Astrocyte (in vitro differentiated cells and primary cell): ENCODE data around the gene ZNF764. TPM values are rescaled to one million over a fixed set of nuclear protein-coding genes. Genes with fewer than 3 reads are reported as not detected.

Source experiments
- DNase-seq: peaks from one replicate; pipeline ENCODE4 v3.0.0-alpha.2; 2010; ENCODE audit warnings: low read depth
- FAIRE-seq: peaks from 2 replicates; lab custom pipeline; 2011; peaks lifted over from hg19 to GRCh38; lab: Jason Lieb, UNC
- H2AFZ ChIP-seq: 2 replicates; pipeline ENCODE4 v1.6.0; 2012; ENCODE audit warnings: low read depth, low read length, inconsistent platforms
- H3K27ac ChIP-seq: 2 replicates; pipeline ENCODE4 v1.5.1; 2011; ENCODE audit warnings: low read depth, low read length, inconsistent platforms
- H3K27me3 ChIP-seq: 2 replicates; pipeline ENCODE4 v1.6.0; 2011; ENCODE audit warnings: low read length, inconsistent platforms; ENCODE audit not compliant: insufficient read depth
- H3K36me3 ChIP-seq: 2 replicates; pipeline ENCODE4 v1.5.1; 2011; ENCODE audit warnings: low read length, inconsistent platforms; ENCODE audit not compliant: insufficient read depth
- H3K4me1 ChIP-seq: 2 replicates; pipeline ENCODE4 v1.5.1; 2011; ENCODE audit warnings: low read length, inconsistent platforms; ENCODE audit not compliant: insufficient read depth
- H3K4me2 ChIP-seq: 2 replicates; pipeline ENCODE4 v1.6.0; 2012; ENCODE audit warnings: low read length, inconsistent platforms
- H3K4me3 ChIP-seq: 2 replicates; pipeline ENCODE4 v1.5.1; 2011; ENCODE audit warnings: low read depth, mild to moderate bottlenecking, low read length, inconsistent platforms; ENCODE audit not compliant: insufficient read depth
- H3K79me2 ChIP-seq: 2 replicates; pipeline ENCODE4 v1.6.0; 2012; ENCODE audit warnings: mild to moderate bottlenecking, low read length, inconsistent platforms; ENCODE audit not compliant: insufficient read depth
- H3K9ac ChIP-seq: 2 replicates; pipeline ENCODE4 v1.6.0; 2012; ENCODE audit warnings: mild to moderate bottlenecking, low read length, inconsistent platforms
- H3K9me3 ChIP-seq: 2 replicates; pipeline ENCODE4 v1.5.1; 2012; ENCODE audit warnings: low read depth, mild to moderate bottlenecking, low read length, inconsistent platforms; ENCODE audit not compliant: insufficient read depth
- H4K20me1 ChIP-seq: 2 replicates; pipeline ENCODE4 v1.6.0; 2012; ENCODE audit warnings: low read length, inconsistent platforms; ENCODE audit not compliant: insufficient read depth
- H3K27ac Mint-ChIP-seq: one replicate; pipeline ENCODE4 v1.8.0; 2021; ENCODE audit warnings: mild to moderate bottlenecking, mixed read lengths; ENCODE audit not compliant: unreplicated experiment
- H3K27me3 Mint-ChIP-seq: one replicate; pipeline ENCODE4 v1.8.0; 2021; ENCODE audit warnings: low read depth, mixed read lengths; ENCODE audit not compliant: unreplicated experiment
- H3K36me3 Mint-ChIP-seq: one replicate; pipeline ENCODE4 v1.8.0; 2021; ENCODE audit warnings: low read depth, mixed read lengths; ENCODE audit not compliant: unreplicated experiment
- H3K4me1 Mint-ChIP-seq: one replicate; pipeline ENCODE4 v1.8.0; 2021; ENCODE audit warnings: low read depth, mixed read lengths; ENCODE audit not compliant: unreplicated experiment
- H3K4me3 Mint-ChIP-seq: one replicate; pipeline ENCODE4 v1.8.0; 2021; ENCODE audit warnings: mild to moderate bottlenecking, moderate library complexity, mixed read lengths; ENCODE audit not compliant: unreplicated experiment
- H3K9me3 Mint-ChIP-seq: one replicate; pipeline ENCODE4 v1.8.0; 2021; ENCODE audit warnings: mild to moderate bottlenecking, mixed read lengths; ENCODE audit not compliant: unreplicated experiment
- EZH2 ChIP-seq: IDR thresholded peaks from 2 replicates; pipeline ENCODE4 v1.6.1; 2012; ENCODE audit warnings: mild to moderate bottlenecking, low read length, inconsistent platforms; ENCODE audit not compliant: insufficient read depth
- total RNA-seq: library from RNA; stranded (reverse); gene quantifications from 2 replicates; pipeline ENCODE4 v1.2.1, GENCODE V29; 2021
- TF ChIP-seq, protein P1 (sequence below): IDR thresholded peaks from 2 replicates; pipeline ENCODE4 v1.5.1; 2011; ENCODE audit warnings: low read depth, mild to moderate bottlenecking, inconsistent platforms, low read length, moderate library complexity; ENCODE audit not compliant: insufficient read depth

Gene ZNF764
- total RNA-seq, 1 donor from 2014 or later = 8.5 TPM

DNA sequence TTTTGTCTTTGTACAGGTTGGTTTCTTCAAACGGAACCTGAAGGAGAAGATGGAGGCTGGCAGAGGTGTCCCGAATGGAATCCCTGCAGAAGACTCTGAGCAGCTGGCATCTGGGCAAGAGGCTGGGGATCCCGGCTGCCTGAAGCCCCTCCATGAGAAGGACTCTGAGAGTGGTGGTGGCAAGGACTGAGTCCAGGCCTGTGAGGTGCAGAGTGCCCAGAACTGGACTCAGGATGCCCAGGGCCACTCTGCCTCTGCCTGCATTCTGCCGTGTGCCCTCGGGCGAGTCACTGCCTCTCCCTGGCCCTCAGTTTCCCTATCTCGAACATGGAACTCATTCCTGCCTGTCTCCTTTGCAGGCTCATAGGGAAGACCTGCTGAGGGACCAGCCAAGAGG, 36.7 kb downstream of the ZNF764 start:
- no peaks in the 10 kb centered on the region for H3K36me3 Mint-ChIP-seq
- DNase-seq (no peak), FAIRE-seq (no peak)
- H2AFZ ChIP-seq = no peak overlapping the region
- H3K27me3 Mint-ChIP-seq = peaks cover 18% of the 10 kb centered on the region
- peaks cover 6% of the 10 kb centered on the region for H3K79me2 ChIP-seq
- no peak overlapping the region for H3K4me3 Mint-ChIP-seq
- no peaks in the 10 kb centered on the region for H3K4me1 ChIP-seq
- no peaks in the 10 kb centered on the region for H3K9me3 Mint-ChIP-seq
- TF ChIP-seq EZH2 = no peak
- H3K4me2 ChIP-seq = no peak overlapping the region
- H3K4me3 ChIP-seq = no peak overlapping the region
- H3K9me3 ChIP-seq = no peaks in the 10 kb centered on the region
- no peaks in the 10 kb centered on the region for H4K20me1 ChIP-seq
- no peaks in the 10 kb centered on the region for H3K36me3 ChIP-seq
- no peak overlapping the region for H3K27ac Mint-ChIP-seq
- no peaks in the 10 kb centered on the region for H3K27me3 ChIP-seq
- no peak overlapping the region for H3K9ac ChIP-seq
- no peak overlapping the region for H3K27ac ChIP-seq
- peaks cover 2% of the 10 kb centered on the region for H3K4me1 Mint-ChIP-seq

DNA sequence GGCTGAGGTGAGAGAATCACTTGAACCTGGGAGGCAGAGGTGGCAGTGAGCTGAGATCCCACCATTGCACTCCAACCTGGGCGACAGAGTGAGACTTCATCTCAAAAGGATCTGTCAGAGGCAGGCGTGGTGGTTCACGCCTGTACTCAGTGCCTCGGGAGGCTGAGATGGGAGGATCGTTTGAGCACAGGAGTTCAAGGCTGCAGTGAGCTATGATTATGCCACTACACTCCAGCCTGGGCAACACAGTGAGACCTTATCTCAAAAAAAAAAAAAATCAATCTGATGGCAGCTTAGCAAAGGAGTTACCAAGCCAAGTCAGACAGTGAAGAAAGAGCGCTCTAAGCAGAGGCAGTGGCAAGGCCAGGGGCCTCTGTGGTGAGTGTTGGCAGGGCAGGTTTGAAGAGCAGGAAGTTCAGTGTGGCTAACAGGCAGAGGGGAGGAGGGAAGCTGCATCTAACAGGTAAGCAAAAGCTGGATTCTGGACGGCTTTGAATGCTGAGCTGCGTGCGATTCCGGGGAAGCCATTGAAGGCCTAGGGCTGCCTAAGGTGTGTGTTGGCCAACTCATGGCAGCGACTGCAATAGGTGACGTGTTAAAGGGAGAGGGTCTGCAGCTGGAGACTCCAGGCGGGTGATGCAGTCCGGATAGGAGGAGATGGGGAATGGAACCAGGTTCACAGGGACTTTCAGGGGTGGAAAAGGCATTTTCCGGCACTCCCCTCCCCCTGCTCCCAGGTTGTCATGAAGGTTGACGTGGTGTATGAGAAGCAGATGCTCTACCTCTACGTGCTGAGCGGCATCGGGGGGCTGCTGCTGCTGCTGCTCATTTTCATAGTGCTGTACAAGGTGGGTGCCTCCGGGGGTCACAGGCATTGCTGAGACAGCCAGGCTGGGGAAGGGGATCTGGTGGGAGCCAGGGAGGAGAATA, 38.8 kb downstream of the ZNF764 start:
- Histone ChIP-seq H3K36me3 (no peaks in the 10 kb centered on the region), H2AFZ (no peak overlapping the region), H3K79me2 (no peaks in the 10 kb centered on the region), H3K27ac (no peak overlapping the region), H4K20me1 (no peaks in the 10 kb centered on the region), H3K4me3 (no peak overlapping the region), H3K4me2 (no peak overlapping the region), H3K4me1 (no peaks in the 10 kb centered on the region), H3K27me3 (no peaks in the 10 kb centered on the region), H3K9ac (no peak overlapping the region), H3K9me3 (no peaks in the 10 kb centered on the region)
- TF ChIP-seq EZH2 = no peak
- TF ChIP-seq, protein P1, sequence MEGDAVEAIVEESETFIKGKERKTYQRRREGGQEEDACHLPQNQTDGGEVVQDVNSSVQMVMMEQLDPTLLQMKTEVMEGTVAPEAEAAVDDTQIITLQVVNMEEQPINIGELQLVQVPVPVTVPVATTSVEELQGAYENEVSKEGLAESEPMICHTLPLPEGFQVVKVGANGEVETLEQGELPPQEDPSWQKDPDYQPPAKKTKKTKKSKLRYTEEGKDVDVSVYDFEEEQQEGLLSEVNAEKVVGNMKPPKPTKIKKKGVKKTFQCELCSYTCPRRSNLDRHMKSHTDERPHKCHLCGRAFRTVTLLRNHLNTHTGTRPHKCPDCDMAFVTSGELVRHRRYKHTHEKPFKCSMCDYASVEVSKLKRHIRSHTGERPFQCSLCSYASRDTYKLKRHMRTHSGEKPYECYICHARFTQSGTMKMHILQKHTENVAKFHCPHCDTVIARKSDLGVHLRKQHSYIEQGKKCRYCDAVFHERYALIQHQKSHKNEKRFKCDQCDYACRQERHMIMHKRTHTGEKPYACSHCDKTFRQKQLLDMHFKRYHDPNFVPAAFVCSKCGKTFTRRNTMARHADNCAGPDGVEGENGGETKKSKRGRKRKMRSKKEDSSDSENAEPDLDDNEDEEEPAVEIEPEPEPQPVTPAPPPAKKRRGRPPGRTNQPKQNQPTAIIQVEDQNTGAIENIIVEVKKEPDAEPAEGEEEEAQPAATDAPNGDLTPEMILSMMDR = no peak
- H3K27me3 Mint-ChIP-seq = peaks cover 23% of the 10 kb centered on the region
- peak overlapping the region; percentile 69 for H3K27ac Mint-ChIP-seq
- peak overlapping the region; percentile 72 for H3K4me3 Mint-ChIP-seq
- no peaks in the 10 kb centered on the region for H3K9me3 Mint-ChIP-seq
- no peaks in the 10 kb centered on the region for H3K36me3 Mint-ChIP-seq
- no peaks in the 10 kb centered on the region for H3K4me1 Mint-ChIP-seq
- FAIRE-seq = no peak
- DNase-seq = no peak

DNA sequence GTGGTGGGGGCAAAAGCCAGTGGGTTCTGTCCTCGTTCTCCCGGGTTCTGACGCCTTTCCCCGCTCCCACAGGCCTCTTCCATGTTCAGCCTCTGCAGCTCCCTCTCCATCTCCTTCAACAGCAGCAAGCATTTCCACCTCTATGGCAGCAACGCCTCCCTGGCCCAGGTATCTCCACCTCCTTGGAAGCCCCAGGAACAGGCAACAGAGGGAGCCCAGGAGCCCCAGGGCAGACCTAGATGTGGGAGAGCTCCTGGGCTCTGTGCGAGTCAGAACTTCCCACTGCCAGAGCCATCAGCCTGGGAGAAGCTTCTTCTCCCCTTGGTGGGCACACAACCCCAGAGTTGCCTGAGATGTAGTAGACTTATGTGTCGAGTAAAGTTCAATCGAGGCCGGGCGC, 39.6 kb downstream of the ZNF764 start:
- Histone ChIP-seq H3K4me3 (no peak overlapping the region), H4K20me1 (no peaks in the 10 kb centered on the region), H3K9me3 (no peaks in the 10 kb centered on the region), H3K36me3 (no peaks in the 10 kb centered on the region), H3K9ac (no peak overlapping the region), H3K27me3 (no peaks in the 10 kb centered on the region), H2AFZ (no peak overlapping the region), H3K27ac (no peak overlapping the region), H3K79me2 (no peaks in the 10 kb centered on the region), H3K4me1 (no peaks in the 10 kb centered on the region), H3K4me2 (no peak overlapping the region)
- Mint-ChIP-seq H3K27me3 (peaks cover 28% of the 10 kb centered on the region), H3K4me1 (no peaks in the 10 kb centered on the region), H3K9me3 (no peaks in the 10 kb centered on the region), H3K27ac (no peak overlapping the region), H3K36me3 (no peaks in the 10 kb centered on the region), H3K4me3 (no peak overlapping the region)
- FAIRE-seq (no peak), DNase-seq (no peak)
- no peak for TF ChIP-seq EZH2
- TF ChIP-seq, protein P1 = no peak
